Parathyroid adenoma (tissue), 2 donors: ENCODE results near the gene UAP1.
"Not testable (repeated sequence)": the region's sequence is repeated elsewhere in the genome, so short reads cannot be mapped to it uniquely, and the experiment has no call there.

ENCODE experiments used
- H2AFZ ChIP-seq: fragments of 300-600 bp; sonication (generic); one replicate; pipeline ENCODE4 v1.7.0; 2017; ENCODE audit warnings: antibody characterized with exemption, mild to moderate bottlenecking
- H3K27ac ChIP-seq: fragments of 300-600 bp; sonication (generic); one replicate; pipeline ENCODE4 v1.7.0; 2017
- H3K27me3 ChIP-seq: fragments of 300-600 bp; sonication (generic); one replicate; pipeline ENCODE4 v1.7.0; 2017; ENCODE audit warnings: low read length; ENCODE audit not compliant: control insufficient read depth, insufficient read depth
- H3K36me3 ChIP-seq: fragments of 300-600 bp; sonication (generic); one replicate; pipeline ENCODE4 v1.7.0; 2017; ENCODE audit warnings: low read length; ENCODE audit not compliant: control insufficient read depth, insufficient read depth
- H3K4me1 ChIP-seq: fragments of 300-600 bp; sonication (generic); one replicate; pipeline ENCODE4 v1.7.0; 2017; ENCODE audit warnings: control low read depth
- H3K4me2 ChIP-seq: fragments of 300-600 bp; sonication (generic); one replicate; pipeline ENCODE4 v1.7.0; 2017; ENCODE audit warnings: low read length
- H3K4me3 ChIP-seq: fragments of 300-600 bp; sonication (generic); one replicate; pipeline ENCODE4 v1.7.0; 2017; ENCODE audit warnings: low read depth, low read length
- H3K79me2 ChIP-seq: fragments of 300-600 bp; sonication (generic); one replicate; pipeline ENCODE4 v1.7.0; 2017; ENCODE audit warnings: control low read depth
- H3K9ac ChIP-seq: fragments of 300-600 bp; sonication (generic); one replicate; pipeline ENCODE4 v1.7.0; 2017; ENCODE audit warnings: mild to moderate bottlenecking
- H3K9me3 ChIP-seq: fragments of 300-600 bp; sonication (generic); one replicate; pipeline ENCODE4 v1.7.0; 2017; ENCODE audit warnings: low read length; ENCODE audit not compliant: control insufficient read depth
- CTCF ChIP-seq: fragments of 300-600 bp; sonication (generic); IDR thresholded peaks from one replicate; pipeline ENCODE4 v1.7.0; 2017; ENCODE audit warnings: antibody characterized with exemption, mild to moderate bottlenecking
- donor health status: primary hyperparathyroidism.

UAP1 gene

GRCh38 chr1:162599451-162599850, 37.9 kb downstream of the UAP1 start:
- Histone ChIP-seq H3K36me3 (no peaks in the 10 kb centered on the region), H3K79me2 (no peaks in the 10 kb centered on the region), H3K27ac (no peak overlapping the region), H3K4me2 (no peak overlapping the region), H2AFZ (no peak overlapping the region), H3K27me3 (no peaks in the 10 kb centered on the region), H3K9ac (no peak overlapping the region), H3K4me3 (no peak overlapping the region), H3K9me3 (no peaks in the 10 kb centered on the region), H3K4me1 (no peaks in the 10 kb centered on the region)
- no peak for TF ChIP-seq CTCF

- not testable (repeated sequence) for H2AFZ ChIP-seq, H3K4me2 ChIP-seq, H3K27me3 ChIP-seq, H3K9ac ChIP-seq, H3K36me3 ChIP-seq, H3K4me1 ChIP-seq, H3K27ac ChIP-seq, H3K9me3 ChIP-seq, H3K4me3 ChIP-seq, H3K79me2 ChIP-seq
Measured at GRCh38 chr1:162603117-162603516, 41.6 kb downstream of the UAP1 start.

GRCh38 chr1:162605225-162605927, 43.9 kb downstream of the UAP1 start:
- H3K4me1 ChIP-seq, result no peaks in the 10 kb centered on the region
- no peak overlapping the region for H3K4me3 ChIP-seq
- no peak overlapping the region for H3K9ac ChIP-seq
- no peak overlapping the region for H3K27ac ChIP-seq
- H3K36me3 ChIP-seq, result no peaks in the 10 kb centered on the region
- no peaks in the 10 kb centered on the region for H3K27me3 ChIP-seq
- TF ChIP-seq CTCF, result no peak
- no peaks in the 10 kb centered on the region for H3K9me3 ChIP-seq
- H3K4me2 ChIP-seq, result no peak overlapping the region
- H3K79me2 ChIP-seq, result no peaks in the 10 kb centered on the region
- no peak overlapping the region for H2AFZ ChIP-seq

GRCh38 chr1:162609306-162609705, 47.8 kb downstream of the UAP1 start:
- Histone ChIP-seq H3K9ac (no peak overlapping the region), H3K9me3 (no peaks in the 10 kb centered on the region), H3K4me3 (no peak overlapping the region), H3K36me3 (no peaks in the 10 kb centered on the region), H3K79me2 (no peaks in the 10 kb centered on the region), H2AFZ (no peak overlapping the region), H3K27me3 (no peaks in the 10 kb centered on the region), H3K27ac (no peak overlapping the region), H3K4me1 (no peaks in the 10 kb centered on the region), H3K4me2 (no peak overlapping the region)
- TF ChIP-seq CTCF, result no peak

GRCh38 chr1:162612606-162613400, 51.3 kb downstream of the UAP1 start:
- no peaks in the 10 kb centered on the region for H3K4me1 ChIP-seq
- H2AFZ ChIP-seq, result no peak overlapping the region
- H3K4me3 ChIP-seq, result no peak overlapping the region
- no peak overlapping the region for H3K4me2 ChIP-seq
- no peaks in the 10 kb centered on the region for H3K27me3 ChIP-seq
- H3K79me2 ChIP-seq, result no peaks in the 10 kb centered on the region
- no peaks in the 10 kb centered on the region for H3K9me3 ChIP-seq
- H3K36me3 ChIP-seq, result peaks cover 3% of the 10 kb centered on the region
- no peak overlapping the region for H3K27ac ChIP-seq
- no peak for TF ChIP-seq CTCF
- no peak overlapping the region for H3K9ac ChIP-seq
